PC-3 (cell line): ENCODE data around the gene RBM26. TPM values are rescaled to one million over a fixed set of nuclear protein-coding genes. Genes with fewer than 3 reads are reported as not detected.

Experiments used
- ATAC-seq: fragments of 200-7000 bp; cut with Tn5 transposase; 2 replicates; pipeline ENCODE4 v1.9.1; 2020; ENCODE audit warnings: mild to moderate bottlenecking, moderate library complexity
- BruUV-seq: library from RNA; stranded (reverse); fragments of 400-500 nt; replicated peaks from 2 replicates; lab custom pipeline; 2021; lab: Mats Ljungman, UMichigan
- CTCF ChIA-PET: fragments of 300-600 bp; sonication (Branson Sonifier 250); formaldehyde crosslinking; loops from one replicate; lab custom pipeline; 2022; ENCODE audit warnings: antibody characterized with exemption; lab: Charles Lee
- POLR2A ChIA-PET: fragments of 300-600 bp; sonication (Branson Sonifier 250); formaldehyde crosslinking; loops from one replicate; lab custom pipeline; 2022; ENCODE audit warnings: antibody characterized with exemption; ENCODE audit not compliant: unreplicated experiment; lab: Charles Lee
- DNase-seq: peaks from one replicate; pipeline ENCODE4 v3.0.0-alpha.2; 2015
- H2AFZ ChIP-seq: fragments of 300-600 bp; sonication (generic); 2 replicates; pipeline ENCODE4 v1.6.0; 2016; ENCODE audit warnings: antibody characterized with exemption, low read length
- H3F3A ChIP-seq: fragments of 300-600 bp; sonication (generic); one replicate; pipeline ENCODE4 v1.6.0; 2017; ENCODE audit warnings: antibody characterized with exemption, low read length, control low read depth, mild to moderate bottlenecking; ENCODE audit not compliant: unreplicated experiment
- H3K27ac ChIP-seq: fragments of 300-600 bp; sonication (generic); 2 replicates; pipeline ENCODE4 v1.5.1; 2016; ENCODE audit warnings: mild to moderate bottlenecking, low read length
- H3K27me3 ChIP-seq: fragments of 300-600 bp; sonication (generic); 2 replicates; pipeline ENCODE4 v1.6.1; 2016; ENCODE audit warnings: low read length, mixed read lengths
- H3K36me3 ChIP-seq: fragments of 300-600 bp; sonication (generic); 2 replicates; pipeline ENCODE4 v1.6.1; 2016; ENCODE audit warnings: low read depth, mixed run types, low read length, mixed read lengths
- H3K4me1 ChIP-seq: fragments of 300-600 bp; sonication (generic); 2 replicates; pipeline ENCODE4 v1.5.1; 2016; ENCODE audit warnings: low read length; ENCODE audit not compliant: insufficient read depth
- H3K4me2 ChIP-seq: fragments of 300-600 bp; sonication (generic); 2 replicates; pipeline ENCODE4 v1.6.0; 2016; ENCODE audit warnings: low read length
- H3K4me3 ChIP-seq: fragments of 300-600 bp; sonication (generic); 2 replicates; pipeline ENCODE4 v1.5.1; 2016; ENCODE audit warnings: mild to moderate bottlenecking, low read length, mixed read lengths
- H3K79me2 ChIP-seq: fragments of 300-600 bp; sonication (generic); 2 replicates; pipeline ENCODE4 v1.6.1; 2017; ENCODE audit warnings: low read length, mixed read lengths
- H3K9ac ChIP-seq: fragments of 300-600 bp; sonication (generic); 2 replicates; pipeline ENCODE4 v1.6.0; 2016; ENCODE audit warnings: mild to moderate bottlenecking, low read length
- H3K9me2 ChIP-seq: fragments of 300-600 bp; sonication (generic); replicated peaks from 2 replicates; pipeline ENCODE4 v1.6.1; 2016; ENCODE audit warnings: mixed run types, low read length, mixed read lengths
- H3K9me3 ChIP-seq: fragments of 300-600 bp; sonication (generic); 2 replicates; pipeline ENCODE4 v1.6.1; 2016; ENCODE audit warnings: low read length, mixed read lengths
- H4K20me1 ChIP-seq: fragments of 300-600 bp; sonication (generic); 2 replicates; pipeline ENCODE4 v1.6.1; 2016; ENCODE audit warnings: low read length, mixed read lengths
- EZH2 ChIP-seq: fragments of 300-600 bp; sonication (generic); IDR thresholded peaks from one replicate; pipeline ENCODE4 v1.6.1; 2017; ENCODE audit warnings: antibody characterized with exemption, mild to moderate bottlenecking, low read length; ENCODE audit not compliant: unreplicated experiment
- EZH2phosphoT487 ChIP-seq: fragments of 300-600 bp; sonication (generic); IDR thresholded peaks from 2 replicates; pipeline ENCODE4 v1.6.1; 2018; ENCODE audit warnings: mild to moderate bottlenecking, antibody characterized with exemption, low read length, borderline replicate concordance
- intact Hi-C: fragments of 100-400 bp; cut with micrococcal nuclease; formaldehyde crosslinking; loops from 2 replicates; pipeline ENCODE4 v1.9.0; 2023
- total RNA-seq: library from RNA; depleted of rRNA; stranded (reverse); fragments of >200 nt; gene quantifications from 2 replicates; pipeline ENCODE4 v1.2.3, GENCODE V29; 2014
- TF ChIP-seq, protein P1 (sequence below): fragments of 300-600 bp; sonication (generic); conservative IDR thresholded peaks from 2 replicates; pipeline ENCODE4 v1.5.1; 2017; ENCODE audit warnings: antibody characterized with exemption, low read depth, mild to moderate bottlenecking, low read length

The RBM26 gene
- total RNA-seq, 1 experiment from 2014 or later, result 16.1 TPM

DNA sequence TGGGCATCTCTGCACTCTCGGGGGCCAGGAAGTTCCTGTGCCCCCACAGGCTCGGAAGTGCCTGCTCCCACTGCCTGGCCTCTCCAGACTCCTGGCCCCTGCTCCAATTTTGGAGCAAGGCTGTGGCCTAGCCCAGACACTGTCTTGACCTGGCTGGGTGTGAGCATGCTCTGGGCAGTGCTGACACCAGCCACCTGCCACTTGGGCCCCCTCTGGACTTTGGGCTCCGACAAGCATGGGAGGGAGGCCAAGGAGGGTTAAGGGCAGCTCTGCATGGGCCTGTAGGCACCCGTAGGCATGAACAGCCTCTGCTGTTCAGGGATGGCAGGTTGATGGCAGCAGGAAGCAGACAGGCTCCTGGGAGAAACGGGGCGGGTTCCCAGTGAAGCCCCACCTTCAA is 26.0 kb upstream of the RBM26 start:
- Histone ChIP-seq H3K4me3 (no peak overlapping the region), H3K27ac (no peak overlapping the region), H2AFZ (no peak overlapping the region), H3K79me2 (no peaks in the 10 kb centered on the region), H3K4me2 (no peak overlapping the region), H3K9ac (no peak overlapping the region), H3K36me3 (no peaks in the 10 kb centered on the region), H3K9me3 (no peaks in the 10 kb centered on the region), H4K20me1 (no peaks in the 10 kb centered on the region), H3K27me3 (no peaks in the 10 kb centered on the region), H3K9me2 (no peaks in the 10 kb centered on the region), H3K4me1 (peaks cover 11% of the 10 kb centered on the region), H3F3A (no peaks in the 10 kb centered on the region)
- TF ChIP-seq EZH2, result no peak
- TF ChIP-seq, protein P1, sequence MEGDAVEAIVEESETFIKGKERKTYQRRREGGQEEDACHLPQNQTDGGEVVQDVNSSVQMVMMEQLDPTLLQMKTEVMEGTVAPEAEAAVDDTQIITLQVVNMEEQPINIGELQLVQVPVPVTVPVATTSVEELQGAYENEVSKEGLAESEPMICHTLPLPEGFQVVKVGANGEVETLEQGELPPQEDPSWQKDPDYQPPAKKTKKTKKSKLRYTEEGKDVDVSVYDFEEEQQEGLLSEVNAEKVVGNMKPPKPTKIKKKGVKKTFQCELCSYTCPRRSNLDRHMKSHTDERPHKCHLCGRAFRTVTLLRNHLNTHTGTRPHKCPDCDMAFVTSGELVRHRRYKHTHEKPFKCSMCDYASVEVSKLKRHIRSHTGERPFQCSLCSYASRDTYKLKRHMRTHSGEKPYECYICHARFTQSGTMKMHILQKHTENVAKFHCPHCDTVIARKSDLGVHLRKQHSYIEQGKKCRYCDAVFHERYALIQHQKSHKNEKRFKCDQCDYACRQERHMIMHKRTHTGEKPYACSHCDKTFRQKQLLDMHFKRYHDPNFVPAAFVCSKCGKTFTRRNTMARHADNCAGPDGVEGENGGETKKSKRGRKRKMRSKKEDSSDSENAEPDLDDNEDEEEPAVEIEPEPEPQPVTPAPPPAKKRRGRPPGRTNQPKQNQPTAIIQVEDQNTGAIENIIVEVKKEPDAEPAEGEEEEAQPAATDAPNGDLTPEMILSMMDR, result no peak
- TF ChIP-seq EZH2phosphoT487, result no peak
- no peak for ATAC-seq
- no peak for DNase-seq
- no TSS peak for BruUV-seq
- ChIA-PET CTCF (no interaction called here), POLR2A (no interaction called here)
- intact Hi-C loops, result no loop called here

DNA sequence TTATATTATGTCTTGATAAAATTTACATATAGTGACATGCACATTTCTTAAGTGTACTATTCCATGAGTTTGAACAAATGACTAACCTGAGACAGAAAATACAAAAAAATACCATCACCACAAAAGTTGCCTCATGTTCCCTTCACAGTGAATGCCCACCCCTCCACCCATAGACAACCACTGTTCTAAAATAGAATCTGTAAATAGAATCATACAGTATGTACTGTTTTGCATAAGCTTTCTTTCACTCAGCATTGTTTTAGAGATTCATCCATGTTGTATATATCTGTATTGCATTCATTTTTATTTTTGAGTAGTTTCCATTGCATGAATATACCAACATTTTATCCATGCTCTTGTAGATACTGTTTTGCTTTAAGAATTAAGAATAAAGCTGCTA is 23.3 kb upstream of the RBM26 start:
- Histone ChIP-seq H3K9me3 (no peaks in the 10 kb centered on the region), H3K79me2 (no peaks in the 10 kb centered on the region), H3F3A (no peaks in the 10 kb centered on the region), H3K4me3 (no peak overlapping the region), H3K27me3 (no peaks in the 10 kb centered on the region), H2AFZ (no peak overlapping the region), H3K9me2 (no peaks in the 10 kb centered on the region), H3K9ac (no peak overlapping the region), H4K20me1 (no peaks in the 10 kb centered on the region), H3K4me1 (no peaks in the 10 kb centered on the region; the same call in 1 of the 2 replicates), H3K4me2 (no peak overlapping the region), H3K27ac (no peak overlapping the region), H3K36me3 (no peaks in the 10 kb centered on the region)
- ChIA-PET CTCF (no interaction called here), POLR2A (no interaction called here)
- intact Hi-C loops, result no loop called here
- no TSS peak for BruUV-seq
- no peak for DNase-seq
- TF ChIP-seq, protein P1, result no peak
- TF ChIP-seq EZH2 (no peak), EZH2phosphoT487 (no peak)
- ATAC-seq, result no peak

DNA sequence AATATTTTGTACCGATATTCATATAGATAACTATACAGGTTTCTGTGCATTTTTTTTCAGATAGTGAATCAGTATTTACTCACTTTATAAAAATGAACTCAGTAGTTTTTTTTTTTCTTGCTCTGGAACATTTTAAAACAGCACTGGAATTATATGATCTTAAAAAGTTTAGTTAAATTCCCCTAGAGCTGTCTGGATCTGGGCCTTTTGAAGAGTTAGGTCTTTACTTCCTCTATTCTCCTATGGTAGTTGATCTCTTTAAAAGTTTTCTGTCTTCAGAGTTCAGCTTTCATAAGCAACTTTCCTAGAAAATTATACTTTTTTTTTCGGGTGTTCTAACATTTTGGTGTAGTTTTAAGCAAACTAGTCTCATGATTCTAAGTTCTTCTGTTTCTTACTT is 21.8 kb upstream of the RBM26 start:
- intact Hi-C loops, result no loop called here
- no peaks in the 10 kb centered on the region for H3K79me2 ChIP-seq
- CTCF ChIA-PET, result no interaction called here
- no peak overlapping the region for H3K27ac ChIP-seq
- H3K36me3 ChIP-seq, result no peaks in the 10 kb centered on the region
- peaks cover 6% of the 10 kb centered on the region; the same call in 1 of the 2 replicates for H3K4me1 ChIP-seq
- ATAC-seq (no peak), DNase-seq (no peak)
- H3K4me3 ChIP-seq, result no peak overlapping the region
- BruUV-seq, result no TSS peak
- H3K9ac ChIP-seq, result no peak overlapping the region
- H4K20me1 ChIP-seq, result no peaks in the 10 kb centered on the region
- no peaks in the 10 kb centered on the region for H3F3A ChIP-seq
- no peaks in the 10 kb centered on the region for H3K27me3 ChIP-seq
- POLR2A ChIA-PET, result interaction anchor here (0.9 kb wide), 1 partner anchor 53 kb away, joined by 7 read pairs; the partner anchor contains the start of gene NDFIP2
- H3K9me3 ChIP-seq, result no peaks in the 10 kb centered on the region
- H3K4me2 ChIP-seq, result no peak overlapping the region
- H2AFZ ChIP-seq, result no peak overlapping the region
- TF ChIP-seq, protein P1, result no peak
- TF ChIP-seq EZH2phosphoT487, result no peak
- no peak for TF ChIP-seq EZH2
- no peaks in the 10 kb centered on the region for H3K9me2 ChIP-seq
